ENCODE data around the gene SRGAP3.

Gene SRGAP3

GRCh38 chr3:8981700-8982099 is 267.7 kb downstream of the SRGAP3 start:
- no peak for DNase-seq

- DNase-seq = no peak
These were observed 268.1 kb downstream of the SRGAP3 start for GRCh38 chr3:8981296-8981695.

- DNase-seq = no peak
These were observed 268.6 kb downstream of the SRGAP3 start for GRCh38 chr3:8980756-8981257.

- DNase-seq = no peak
These were observed 270.2 kb downstream of the SRGAP3 start for GRCh38 chr3:8979262-8979661.

GRCh38 chr3:8978551-8978950 is 270.9 kb downstream of the SRGAP3 start:
- DNase-seq = no peak

- no peak for DNase-seq
These were observed 272.8 kb downstream of the SRGAP3 start for GRCh38 chr3:8976540-8977182.

- DNase-seq = no peak
These were observed 274.1 kb downstream of the SRGAP3 start for GRCh38 chr3:8975081-8976020.

GRCh38 chr3:8974458-8974857 is 275.0 kb downstream of the SRGAP3 start:
- DNase-seq = no peak

- DNase-seq = no peak
These were observed 276.8 kb downstream of the SRGAP3 start for GRCh38 chr3:8972639-8973038.

GRCh38 chr3:8970971-8971589 is 278.4 kb downstream of the SRGAP3 start:
- peak; percentile 45 to 53 for DNase-seq

- DNase-seq = no peak
These were observed 280.2 kb downstream of the SRGAP3 start for GRCh38 chr3:8969241-8969640.

- no peak for DNase-seq
These were observed 281.0 kb downstream of the SRGAP3 start for GRCh38 chr3:8968375-8968882.

- no peak for DNase-seq
These were observed 281.9 kb downstream of the SRGAP3 start for GRCh38 chr3:8967553-8967952.

- no peak for DNase-seq
These were observed 282.6 kb downstream of the SRGAP3 start for GRCh38 chr3:8966820-8967348.

GRCh38 chr3:8966150-8966819 is 283.2 kb downstream of the SRGAP3 start:
- no peak for DNase-seq

- DNase-seq = no peak
These were observed 284.7 kb downstream of the SRGAP3 start for GRCh38 chr3:8964436-8965370.

GRCh38 chr3:8963137-8963853 is 286.2 kb downstream of the SRGAP3 start, which contains the start of gene RAD18:
Gene RAD18, minus strand, starts transcription at chr3:8963472. Its CDS starts 87 bp downstream, at chr3:8963385.
- DNase-seq = peak; percentile 52 to 76

GRCh38 chr3:8962226-8962861 is 287.1 kb downstream of the SRGAP3 start:
- no peak for DNase-seq

GRCh38 chr3:8959668-8960067 is 289.8 kb downstream of the SRGAP3 start:
- DNase-seq = no peak

Measured in cerebellar nuclear complex (tissue), 1 donor.